Glomerular visceral epithelial cell (primary cell): Measurements from ENCODE around the gene ATP5F1E.
"Not testable (repeated sequence)": the region's sequence is repeated elsewhere in the genome, so short reads cannot be mapped to it uniquely, and the experiment has no call there.

Source experiments
- DNase-seq: peaks from one replicate; pipeline ENCODE4 v3.0.0-alpha.2; 2016; ENCODE audit errors: extremely low spot score

The ATP5F1E gene

GRCh38 chr20:58990651-58991445 lies 41.3 kb downstream of the ATP5F1E start:
- DNase-seq, result no peak

GRCh38 chr20:58989196-58989595 lies 42.9 kb downstream of the ATP5F1E start:
- no peak for DNase-seq

GRCh38 chr20:58988565-58988882 lies 43.6 kb downstream of the ATP5F1E start:
- DNase-seq, result no peak

GRCh38 chr20:58987790-58988564 lies 44.2 kb downstream of the ATP5F1E start:
- DNase-seq, result no peak

- DNase-seq, result no peak
Measured at GRCh38 chr20:58986968-58987517, 45.1 kb downstream of the ATP5F1E start.

GRCh38 chr20:58986286-58986967 lies 45.7 kb downstream of the ATP5F1E start:
- no peak for DNase-seq

GRCh38 chr20:58985656-58986055 lies 46.5 kb downstream of the ATP5F1E start:
- DNase-seq, result no peak

- no peak for DNase-seq
Measured at GRCh38 chr20:58984691-58985090, 47.4 kb downstream of the ATP5F1E start.

- not testable (repeated sequence) for DNase-seq
Measured at GRCh38 chr20:58983115-58983468, 49.0 kb downstream of the ATP5F1E start.

GRCh38 chr20:58982406-58983114 lies 49.6 kb downstream of the ATP5F1E start:
- DNase-seq, result no peak

- DNase-seq, result no peak
Measured at GRCh38 chr20:58981628-58982364, 50.3 kb downstream of the ATP5F1E start.

- peak; percentile 94 for DNase-seq
Measured at GRCh38 chr20:58980711-58981627, 51.2 kb downstream of the ATP5F1E start, which contains the start of gene NELFCD. Gene NELFCD, plus strand, starts transcription at chr20:58981256. Its CDS starts 54 bp downstream, at chr20:58981310.

- DNase-seq, result no peak
Measured at GRCh38 chr20:58978351-58979190, 53.6 kb downstream of the ATP5F1E start.

GRCh38 chr20:58976061-58976730 lies 55.9 kb downstream of the ATP5F1E start:
- DNase-seq, result no peak
